ENCODE data around the gene ASB9.

DNA sequence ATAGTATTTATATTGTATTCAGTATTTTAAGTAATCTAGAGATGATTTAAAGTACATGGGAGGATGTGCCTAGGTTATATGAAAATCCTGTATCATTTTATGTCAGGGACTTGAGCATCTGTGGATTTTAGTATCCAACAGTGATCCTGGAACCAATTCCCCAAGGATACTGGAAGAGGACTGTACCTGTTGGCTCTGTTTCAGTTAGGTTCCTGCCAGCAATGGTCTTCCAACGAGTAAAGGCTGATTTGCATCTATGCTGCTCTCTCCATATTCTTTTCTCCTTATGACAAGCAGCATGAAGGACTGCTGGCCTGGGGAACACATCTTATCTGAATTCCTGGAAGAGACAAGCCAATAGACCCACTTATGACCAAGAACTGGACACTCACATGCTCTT lies 34.9 kb downstream of the ASB9 start:
- TF ChIP-seq POLR2AphosphoS5 (IDR thresholded peaks at IDR 0.05; ENCODE audit: low read depth, low read length): no peak
- TF ChIP-seq TAF1 (IDR thresholded peaks at IDR 0.05; ENCODE audit: borderline replicate concordance, insufficient read depth, low read length): no peak
- TF ChIP-seq, protein P1, sequence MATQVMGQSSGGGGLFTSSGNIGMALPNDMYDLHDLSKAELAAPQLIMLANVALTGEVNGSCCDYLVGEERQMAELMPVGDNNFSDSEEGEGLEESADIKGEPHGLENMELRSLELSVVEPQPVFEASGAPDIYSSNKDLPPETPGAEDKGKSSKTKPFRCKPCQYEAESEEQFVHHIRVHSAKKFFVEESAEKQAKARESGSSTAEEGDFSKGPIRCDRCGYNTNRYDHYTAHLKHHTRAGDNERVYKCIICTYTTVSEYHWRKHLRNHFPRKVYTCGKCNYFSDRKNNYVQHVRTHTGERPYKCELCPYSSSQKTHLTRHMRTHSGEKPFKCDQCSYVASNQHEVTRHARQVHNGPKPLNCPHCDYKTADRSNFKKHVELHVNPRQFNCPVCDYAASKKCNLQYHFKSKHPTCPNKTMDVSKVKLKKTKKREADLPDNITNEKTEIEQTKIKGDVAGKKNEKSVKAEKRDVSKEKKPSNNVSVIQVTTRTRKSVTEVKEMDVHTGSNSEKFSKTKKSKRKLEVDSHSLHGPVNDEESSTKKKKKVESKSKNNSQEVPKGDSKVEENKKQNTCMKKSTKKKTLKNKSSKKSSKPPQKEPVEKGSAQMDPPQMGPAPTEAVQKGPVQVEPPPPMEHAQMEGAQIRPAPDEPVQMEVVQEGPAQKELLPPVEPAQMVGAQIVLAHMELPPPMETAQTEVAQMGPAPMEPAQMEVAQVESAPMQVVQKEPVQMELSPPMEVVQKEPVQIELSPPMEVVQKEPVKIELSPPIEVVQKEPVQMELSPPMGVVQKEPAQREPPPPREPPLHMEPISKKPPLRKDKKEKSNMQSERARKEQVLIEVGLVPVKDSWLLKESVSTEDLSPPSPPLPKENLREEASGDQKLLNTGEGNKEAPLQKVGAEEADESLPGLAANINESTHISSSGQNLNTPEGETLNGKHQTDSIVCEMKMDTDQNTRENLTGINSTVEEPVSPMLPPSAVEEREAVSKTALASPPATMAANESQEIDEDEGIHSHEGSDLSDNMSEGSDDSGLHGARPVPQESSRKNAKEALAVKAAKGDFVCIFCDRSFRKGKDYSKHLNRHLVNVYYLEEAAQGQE (IDR thresholded peaks at IDR 0.05; ENCODE audit: insufficient read depth in 1 of 2, low read depth in 2 of 2, low read length in 2 of 2): no peak
